Upper lobe of right lung (tissue), 1 donor: ENCODE data around the gene ADAMTSL3. TPM values are rescaled to one million over a fixed set of nuclear protein-coding genes. Genes with fewer than 3 reads are reported as not detected.
"Not testable (repeated sequence)": the region's sequence is repeated elsewhere in the genome, so short reads cannot be mapped to it uniquely, and the experiment has no call there.

Experiments used
- ATAC-seq: fragments of 200-7000 bp; cut with Tn5 transposase; one replicate; pipeline ENCODE4 v1.9.1; 2020; ENCODE audit warnings: mild to moderate bottlenecking, moderate library complexity
- DNase-seq: peaks from one replicate; pipeline ENCODE4 v3.0.0-alpha.2; 2020
- H3K27ac ChIP-seq: fragments of 200-600 bp; one replicate; pipeline ENCODE4 v1.8.0; 2022
- H3K27me3 ChIP-seq: fragments of 200-600 bp; one replicate; pipeline ENCODE4 v1.8.0; 2022; ENCODE audit warnings: mild to moderate bottlenecking
- H3K36me3 ChIP-seq: fragments of 200-600 bp; one replicate; pipeline ENCODE4 v1.8.0; 2022
- H3K4me1 ChIP-seq: fragments of 200-600 bp; one replicate; pipeline ENCODE4 v1.8.0; 2022
- H3K4me3 ChIP-seq: fragments of 200-600 bp; one replicate; pipeline ENCODE4 v1.8.0; 2022; ENCODE audit warnings: mild to moderate bottlenecking
- H3K9me3 ChIP-seq: fragments of 200-600 bp; one replicate; pipeline ENCODE4 v1.8.0; 2022
- CTCF ChIP-seq: fragments of 200-600 bp; IDR thresholded peaks from one replicate; pipeline ENCODE4 v1.8.0; 2022; ENCODE audit warnings: antibody characterized with exemption
- intact Hi-C: fragments of 100-400 bp; cut with DNase I; formaldehyde crosslinking; loops from one replicate; pipeline ENCODE4 v1.11.0; 2022
- total RNA-seq: library from RNA; stranded (reverse); fragmentation: NEBNext Ultra II Directional; extraction: Animal tissue kit (Norgen Biotek cat#: 25700); gene quantifications from one replicate; pipeline ENCODE4 v1.2.1, GENCODE V29; 2021
- donor health status: DM: no; HTN: yes; CAD: no; lungs with severe emphysema.

The ADAMTSL3 gene
- total RNA-seq, 1 donor from 2014 or later: 26.2 TPM

GRCh38 chr15:84082739-84083138 lies 428.8 kb downstream of the ADAMTSL3 start:
- intact Hi-C loops: no loop called here
- H3K9me3 ChIP-seq: no peaks in the 10 kb centered on the region
- H3K4me3 ChIP-seq: no peak overlapping the region
- no peak for ATAC-seq
- no peak overlapping the region for H3K27ac ChIP-seq
- H3K36me3 ChIP-seq: no peaks in the 10 kb centered on the region
- no peak for DNase-seq
- H3K4me1 ChIP-seq: peaks cover 3% of the 10 kb centered on the region
- no peak for TF ChIP-seq CTCF
- peaks cover 51% of the 10 kb centered on the region for H3K27me3 ChIP-seq

GRCh38 chr15:84086071-84086470 lies 432.1 kb downstream of the ADAMTSL3 start:
- DNase-seq, H3K9me3 ChIP-seq, H3K36me3 ChIP-seq, H3K27ac ChIP-seq, H3K4me3 ChIP-seq, ATAC-seq, H3K4me1 ChIP-seq, intact Hi-C loops: not testable (repeated sequence)
- peaks cover 23% of the 10 kb centered on the region for H3K27me3 ChIP-seq

Other genes with a start within 250 kb of the ADAMTSL3 start
- gene SH3GL3, start 206.8 kb upstream of the ADAMTSL3 start, total RNA-seq: 3.4 TPM